HG03064 (cell line): ENCODE data around the gene KRT9.
"Not testable (repeated sequence)": the region's sequence is repeated elsewhere in the genome, so short reads cannot be mapped to it uniquely, and the experiment has no call there.

Experiments used
- ATAC-seq: cut with Tn5 transposase; IDR thresholded peaks from one replicate; pipeline ENCODE4 v1.9.1; 2021; ENCODE audit warnings: low read depth; ENCODE audit not compliant: unreplicated experiment

The KRT9 gene, protein sequence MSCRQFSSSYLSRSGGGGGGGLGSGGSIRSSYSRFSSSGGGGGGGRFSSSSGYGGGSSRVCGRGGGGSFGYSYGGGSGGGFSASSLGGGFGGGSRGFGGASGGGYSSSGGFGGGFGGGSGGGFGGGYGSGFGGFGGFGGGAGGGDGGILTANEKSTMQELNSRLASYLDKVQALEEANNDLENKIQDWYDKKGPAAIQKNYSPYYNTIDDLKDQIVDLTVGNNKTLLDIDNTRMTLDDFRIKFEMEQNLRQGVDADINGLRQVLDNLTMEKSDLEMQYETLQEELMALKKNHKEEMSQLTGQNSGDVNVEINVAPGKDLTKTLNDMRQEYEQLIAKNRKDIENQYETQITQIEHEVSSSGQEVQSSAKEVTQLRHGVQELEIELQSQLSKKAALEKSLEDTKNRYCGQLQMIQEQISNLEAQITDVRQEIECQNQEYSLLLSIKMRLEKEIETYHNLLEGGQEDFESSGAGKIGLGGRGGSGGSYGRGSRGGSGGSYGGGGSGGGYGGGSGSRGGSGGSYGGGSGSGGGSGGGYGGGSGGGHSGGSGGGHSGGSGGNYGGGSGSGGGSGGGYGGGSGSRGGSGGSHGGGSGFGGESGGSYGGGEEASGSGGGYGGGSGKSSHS

DNA sequence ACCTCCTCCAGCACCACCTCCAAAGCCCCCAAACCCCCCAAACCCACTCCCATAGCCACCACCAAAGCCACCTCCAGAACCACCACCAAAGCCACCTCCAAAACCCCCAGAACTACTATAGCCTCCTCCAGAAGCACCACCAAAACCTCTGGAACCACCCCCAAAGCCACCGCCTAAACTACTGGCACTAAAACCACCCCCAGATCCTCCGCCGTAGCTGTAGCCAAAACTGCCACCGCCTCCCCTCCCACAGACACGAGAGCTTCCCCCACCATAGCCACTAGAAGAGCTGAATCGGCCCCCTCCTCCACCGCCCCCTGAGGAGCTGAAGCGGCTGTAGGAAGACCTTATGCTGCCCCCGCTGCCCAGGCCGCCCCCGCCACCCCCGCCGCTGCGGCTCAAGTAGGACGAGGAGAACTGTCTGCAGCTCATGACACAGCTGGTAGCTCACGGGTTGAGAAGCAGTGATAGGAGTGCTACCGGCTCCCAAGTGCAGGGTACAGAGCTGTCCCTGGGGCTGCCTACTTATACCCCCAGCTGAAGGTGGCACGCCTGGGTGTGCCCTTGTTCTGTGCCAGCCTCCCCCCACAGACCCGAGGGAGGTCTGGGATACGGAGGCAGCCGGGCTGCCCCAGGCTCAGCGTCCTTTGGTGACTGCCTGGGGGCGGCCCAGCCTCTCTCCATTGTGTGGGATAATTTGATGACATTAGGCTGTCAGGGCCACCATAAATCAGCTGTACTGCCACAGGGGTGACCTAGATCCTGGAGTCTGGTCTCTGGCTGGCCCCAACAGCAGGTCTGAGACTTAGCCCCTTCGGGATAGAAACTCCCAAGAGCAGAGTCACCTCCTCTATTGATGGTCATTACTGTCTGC is at the start of gene KRT9:
Gene KRT9, minus strand, starts transcription at position 499 of the 874 bp plus-strand sequence. Its CDS starts 67 bp downstream, at position 432.
- no peak for ATAC-seq

DNA sequence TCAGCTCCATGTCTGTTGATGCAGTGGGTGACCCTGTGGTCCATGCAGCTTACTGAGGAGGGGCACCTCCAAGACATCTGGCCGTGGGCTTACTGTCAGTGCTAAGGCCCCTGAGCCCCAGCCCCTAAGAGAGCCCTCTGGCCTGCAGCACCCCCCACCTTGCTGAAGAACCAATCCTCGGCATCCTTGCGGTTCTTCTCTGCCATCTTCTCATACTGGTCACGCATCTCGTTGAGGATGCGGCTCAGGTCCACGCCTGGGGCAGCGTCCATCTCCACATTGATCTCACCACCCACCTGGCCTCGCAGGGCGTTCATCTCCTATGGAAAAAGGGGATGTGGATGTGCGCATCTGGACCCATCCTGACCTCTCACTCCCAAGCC is 49.6 kb upstream of the KRT9 start:
- ATAC-seq, result not testable (repeated sequence)

DNA sequence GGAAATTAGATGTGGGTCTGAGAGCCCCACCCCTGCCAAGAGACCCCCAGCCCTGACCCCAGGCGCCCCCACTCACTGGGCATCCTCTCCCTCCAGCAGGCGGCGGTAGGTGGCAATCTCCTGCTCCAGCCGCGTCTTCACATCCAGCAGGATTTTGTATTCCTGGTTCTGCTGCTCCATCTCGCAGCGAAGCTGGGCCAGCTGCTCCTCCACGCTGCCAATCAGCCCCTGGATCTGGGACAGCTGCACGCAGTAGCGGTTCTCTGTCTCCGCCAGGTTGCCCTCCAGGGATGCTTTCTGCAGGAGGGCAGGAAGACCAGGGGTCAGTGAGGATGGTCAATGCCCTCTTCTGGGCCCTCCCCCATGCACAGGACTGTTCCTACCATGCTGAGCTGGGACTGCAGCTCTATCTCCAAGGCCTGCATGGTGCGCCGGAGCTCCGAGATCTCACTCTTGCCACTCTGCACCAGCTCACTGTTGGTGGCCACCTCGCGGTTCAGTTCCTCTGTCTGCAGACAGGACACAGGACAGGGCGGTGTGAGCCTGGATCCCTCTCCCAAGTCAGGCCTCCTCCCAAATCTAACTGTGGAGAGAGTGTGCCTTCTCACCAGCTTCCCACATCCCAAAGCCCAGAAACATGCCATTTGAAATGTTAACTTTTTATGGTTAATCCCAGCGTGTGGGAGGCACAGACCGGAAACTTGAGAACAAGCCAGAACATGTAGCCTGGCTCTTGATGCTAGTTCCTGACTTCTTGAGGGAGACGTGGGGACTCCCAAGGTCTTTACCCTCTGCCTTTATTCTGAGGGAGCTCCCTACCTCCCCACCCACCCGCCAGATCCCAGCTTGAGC is 49.0 kb upstream of the KRT9 start:
- no peak for ATAC-seq

DNA sequence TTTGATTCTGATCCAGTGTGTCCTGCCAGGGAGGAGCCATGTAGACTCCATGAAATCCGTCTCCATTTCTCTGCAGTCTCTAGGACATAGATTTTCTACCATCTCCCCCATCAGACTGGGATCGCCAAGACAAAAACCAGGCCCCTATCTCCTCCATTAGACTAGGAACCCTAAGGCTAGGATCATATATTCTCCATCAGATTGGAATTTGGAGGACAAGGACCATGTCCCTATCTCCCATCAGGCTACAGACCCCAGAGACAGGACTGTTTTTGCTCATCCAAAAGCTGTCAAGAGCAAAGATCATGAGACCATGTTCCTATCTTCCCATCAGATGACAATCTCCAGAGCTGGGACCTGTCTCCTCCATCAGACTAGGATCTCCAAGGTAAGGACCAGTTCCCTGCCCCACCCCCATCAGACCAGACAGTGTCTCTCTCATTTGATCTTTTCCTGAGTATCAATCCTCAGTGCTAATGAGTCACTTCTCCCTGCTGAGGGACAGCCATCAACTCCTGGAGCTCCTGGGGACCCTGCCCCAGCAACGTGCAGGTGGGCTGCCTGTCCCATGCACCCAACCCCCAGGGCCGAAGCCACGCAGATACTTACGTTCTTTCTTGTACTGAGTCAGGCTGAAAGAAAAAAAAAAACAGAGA is 48.2 kb upstream of the KRT9 start:
- ATAC-seq, result not testable (repeated sequence)

DNA sequence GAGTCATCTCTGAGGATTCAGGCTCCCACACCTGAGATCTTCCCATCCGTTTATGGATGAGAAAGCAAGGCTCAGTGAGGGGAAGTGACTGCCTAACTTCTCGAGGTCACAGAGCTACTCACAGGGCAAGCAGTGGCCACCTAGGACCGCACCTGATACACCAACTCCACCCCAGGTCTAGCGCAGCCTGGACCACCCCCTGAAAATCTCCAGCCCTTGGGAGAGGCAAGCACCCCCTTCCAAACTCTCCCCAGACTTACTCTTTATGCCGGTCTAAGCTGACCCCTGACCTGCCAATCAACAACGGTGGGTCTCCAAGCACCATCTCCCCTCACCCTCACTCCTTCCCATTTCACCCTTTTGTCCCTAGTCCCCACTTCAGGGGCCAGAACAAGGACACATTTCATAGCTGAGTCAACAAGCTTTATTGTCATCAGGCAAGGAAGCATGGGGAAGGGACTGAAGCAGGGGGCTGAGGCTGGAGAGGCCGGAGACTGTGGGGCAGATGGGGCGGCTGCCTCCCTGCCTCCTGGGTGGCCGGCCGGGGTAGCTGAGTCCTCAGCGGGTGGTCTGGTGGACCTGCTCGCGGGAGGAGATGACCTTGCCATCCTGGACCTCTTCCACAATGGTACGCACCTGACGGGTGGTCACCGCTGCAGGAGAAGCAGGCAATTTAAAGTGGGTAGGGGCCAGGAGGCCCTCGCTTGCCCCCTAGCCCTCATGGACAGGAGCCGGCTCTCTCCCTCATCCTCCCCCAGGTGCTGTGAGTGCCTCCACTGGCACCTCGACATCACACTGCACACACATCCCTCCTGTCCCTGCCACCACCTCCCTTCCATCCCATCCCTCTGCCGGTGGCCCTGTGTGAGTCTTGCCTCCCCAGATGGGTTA is 47.4 kb upstream of the KRT9 start:
- no peak for ATAC-seq

DNA sequence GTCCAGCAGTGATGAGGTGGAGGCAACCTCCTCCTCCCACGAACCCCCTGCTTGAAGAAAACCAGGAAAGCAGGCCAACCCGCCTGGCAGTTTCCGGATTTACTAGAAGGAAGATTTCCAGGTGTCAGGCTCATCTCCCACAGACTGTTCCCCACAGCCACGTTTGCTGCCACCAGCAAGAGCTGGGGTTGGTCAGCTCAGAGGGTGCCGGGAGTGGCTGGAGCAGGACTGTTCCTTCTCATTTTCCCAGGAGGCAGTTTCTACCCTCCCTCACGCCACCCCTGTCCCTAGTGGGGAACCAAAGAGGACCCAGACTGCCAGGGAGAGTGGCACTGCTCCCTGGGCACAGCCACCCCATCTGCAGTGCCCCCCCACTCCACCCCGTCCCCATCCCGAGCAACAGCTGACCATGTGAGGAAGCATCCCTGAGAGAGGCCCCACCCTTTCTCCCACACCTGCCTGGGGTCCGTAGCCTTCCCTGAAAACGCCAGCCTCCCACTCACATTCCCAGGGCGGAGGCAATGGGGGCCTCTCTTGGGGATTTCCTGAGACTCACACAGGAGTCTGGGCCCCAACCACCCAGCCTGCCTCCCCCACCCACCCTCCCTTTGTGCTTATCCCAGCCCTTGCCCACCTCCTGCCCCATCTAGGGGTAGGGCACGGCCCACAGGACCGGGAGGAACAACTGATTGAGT is 46.6 kb upstream of the KRT9 start:
- ATAC-seq, result no peak

DNA sequence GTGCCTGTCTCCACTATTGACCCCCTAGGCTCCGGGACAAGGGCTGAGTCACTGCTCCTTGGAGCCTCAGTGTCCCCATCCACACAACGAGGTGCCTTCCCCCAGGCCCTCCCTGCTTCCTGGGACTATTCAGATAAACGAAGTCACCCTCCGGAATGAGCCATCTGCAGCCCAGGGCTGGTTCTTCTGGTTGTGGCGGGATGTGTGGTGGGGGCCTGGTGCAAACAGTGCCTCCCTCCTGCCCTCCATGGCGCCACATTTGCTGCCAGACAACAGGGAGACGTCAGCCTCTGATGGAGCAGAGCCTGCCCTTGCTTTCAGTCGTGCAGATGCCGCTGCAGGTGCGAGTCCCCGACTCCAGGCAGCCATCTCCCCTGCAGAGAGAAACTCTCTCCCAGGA is 45.8 kb upstream of the KRT9 start:
- ATAC-seq, result no peak

DNA sequence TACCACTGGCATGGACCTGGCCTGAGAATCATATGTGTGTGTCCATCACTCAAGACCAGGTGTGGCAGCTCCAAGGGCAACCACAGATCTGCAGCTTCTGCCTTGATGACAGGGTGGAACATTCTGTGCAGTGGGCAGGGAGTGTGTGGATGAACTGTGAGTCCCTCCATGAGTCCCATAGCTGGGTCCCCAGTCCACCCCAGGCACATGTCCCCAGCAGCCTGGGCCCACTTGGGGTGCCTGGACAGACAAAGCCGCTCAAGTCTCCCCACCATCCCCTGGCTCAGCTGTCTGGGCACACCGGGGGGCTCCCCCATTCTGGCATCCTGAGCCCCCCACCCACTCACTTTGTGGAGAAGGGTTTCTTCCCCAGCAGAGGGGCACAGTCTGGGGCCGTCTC is 45.3 kb upstream of the KRT9 start:
- no peak for ATAC-seq

DNA sequence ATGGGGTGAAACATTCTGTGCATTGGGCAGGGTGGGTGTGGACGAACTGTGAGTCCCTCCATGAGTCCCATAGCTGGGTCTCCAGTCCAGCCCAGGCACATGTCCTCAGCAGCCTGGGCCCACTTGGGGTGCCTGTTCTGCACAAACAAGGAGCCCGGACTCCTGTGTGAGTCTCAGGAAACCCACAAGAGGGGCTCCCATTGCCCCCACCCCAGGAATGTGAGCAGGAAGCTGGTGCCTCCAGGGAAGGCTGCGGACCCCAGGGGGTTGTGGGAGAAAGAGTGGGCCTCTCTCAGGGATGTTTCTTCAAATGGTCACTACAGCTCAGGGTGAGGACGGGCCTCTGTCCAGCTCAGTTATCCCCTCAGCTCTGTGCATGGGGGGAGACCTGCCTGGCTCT is 44.6 kb upstream of the KRT9 start:
- not testable (repeated sequence) for ATAC-seq

DNA sequence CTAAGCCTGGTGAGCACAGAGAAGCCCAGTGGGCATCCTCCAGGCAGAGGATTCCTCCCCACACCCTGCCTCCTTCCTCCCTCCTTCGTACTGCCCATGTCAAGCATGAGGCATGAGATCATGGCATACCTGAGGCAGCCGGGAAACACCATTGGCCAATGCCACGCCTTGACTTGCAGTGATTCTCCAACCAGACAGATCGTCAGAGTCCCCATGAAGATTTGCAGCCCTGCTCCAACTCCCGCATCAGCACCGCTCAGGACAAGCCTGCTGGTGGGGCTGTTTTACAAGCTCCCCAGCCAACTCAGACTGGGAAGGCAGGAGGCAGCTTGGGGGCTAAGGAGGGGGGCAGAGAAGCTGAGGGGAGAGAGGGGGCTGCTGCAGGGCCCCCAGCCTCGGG is 43.6 kb upstream of the KRT9 start:
- ATAC-seq, result no peak

DNA sequence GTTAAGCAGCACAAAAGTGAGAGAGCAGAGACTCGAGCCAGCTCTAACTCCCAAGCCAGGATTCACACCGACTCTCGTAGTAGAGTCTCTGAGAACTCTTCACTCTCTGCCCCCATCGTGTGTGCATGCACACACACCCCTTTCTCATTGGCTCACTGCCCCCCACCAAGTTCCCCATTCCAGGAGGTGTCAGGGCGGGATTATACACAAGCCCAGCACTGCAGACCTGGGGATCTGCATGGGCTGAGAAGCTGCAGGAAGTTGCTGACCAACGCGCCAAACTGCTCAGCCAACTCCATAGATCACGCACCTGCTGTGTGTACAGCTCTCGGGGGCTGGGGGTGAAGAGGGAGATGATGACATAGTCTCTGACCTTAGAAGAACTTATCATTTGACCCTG is 42.9 kb upstream of the KRT9 start:
- not testable (repeated sequence) for ATAC-seq

DNA sequence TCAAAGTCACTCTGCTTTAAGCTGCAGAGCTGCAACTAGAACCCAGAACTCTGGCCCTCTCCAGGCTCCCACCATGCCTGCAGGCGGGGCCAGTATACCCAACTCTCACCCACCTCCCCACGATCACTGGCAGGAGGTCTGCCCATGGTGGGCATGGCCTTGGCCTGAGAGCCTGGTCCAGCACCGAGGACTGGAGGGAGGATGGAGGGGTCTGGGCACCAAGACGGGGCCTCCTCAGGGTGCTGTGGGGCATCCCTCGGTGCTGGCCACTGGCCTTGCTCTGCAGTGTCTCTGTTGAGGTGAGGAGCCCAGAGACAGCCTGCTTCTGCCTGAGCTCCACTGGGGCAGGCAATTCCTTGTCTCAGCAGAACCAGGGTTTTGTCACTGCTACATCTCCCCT is 42.2 kb upstream of the KRT9 start:
- no peak for ATAC-seq

DNA sequence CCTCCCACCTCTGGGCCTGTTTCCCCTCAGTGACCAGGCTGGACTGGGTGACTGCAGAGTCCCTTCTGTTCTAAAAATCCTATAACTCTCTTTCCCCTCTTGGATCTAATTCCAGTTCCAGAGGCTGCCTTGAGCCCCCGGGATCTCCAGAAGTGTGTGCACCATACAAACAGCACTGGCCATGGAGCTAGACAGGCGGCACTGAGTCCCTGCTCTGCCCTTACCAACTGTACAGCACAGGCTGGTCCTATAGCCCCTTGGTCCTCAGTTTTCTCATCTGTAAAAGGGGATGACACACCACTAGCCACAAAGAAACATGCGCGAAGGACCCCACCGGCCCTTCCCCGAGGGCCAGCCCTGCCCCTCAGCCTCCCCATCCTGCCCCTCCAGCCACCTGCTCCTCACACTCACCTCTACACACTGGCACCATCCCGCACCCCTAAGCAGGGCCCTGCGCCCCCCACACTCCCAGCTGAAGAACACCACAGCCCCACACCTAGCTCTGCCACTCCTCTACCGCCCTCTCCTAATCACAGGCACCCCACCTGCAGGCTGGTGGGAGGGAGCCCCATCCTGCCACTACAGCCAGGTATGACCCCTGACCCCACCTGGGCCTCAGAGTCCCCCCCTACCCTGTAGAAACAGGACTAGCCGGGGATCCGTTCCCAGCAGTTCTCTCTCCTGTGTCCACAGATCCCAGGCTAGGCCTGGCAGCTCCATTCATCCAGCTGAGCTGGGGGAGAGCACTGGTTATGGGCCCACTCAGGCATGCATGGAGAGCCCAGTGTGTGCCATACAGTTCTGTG is 41.6 kb upstream of the KRT9 start:
- ATAC-seq, result no peak

DNA sequence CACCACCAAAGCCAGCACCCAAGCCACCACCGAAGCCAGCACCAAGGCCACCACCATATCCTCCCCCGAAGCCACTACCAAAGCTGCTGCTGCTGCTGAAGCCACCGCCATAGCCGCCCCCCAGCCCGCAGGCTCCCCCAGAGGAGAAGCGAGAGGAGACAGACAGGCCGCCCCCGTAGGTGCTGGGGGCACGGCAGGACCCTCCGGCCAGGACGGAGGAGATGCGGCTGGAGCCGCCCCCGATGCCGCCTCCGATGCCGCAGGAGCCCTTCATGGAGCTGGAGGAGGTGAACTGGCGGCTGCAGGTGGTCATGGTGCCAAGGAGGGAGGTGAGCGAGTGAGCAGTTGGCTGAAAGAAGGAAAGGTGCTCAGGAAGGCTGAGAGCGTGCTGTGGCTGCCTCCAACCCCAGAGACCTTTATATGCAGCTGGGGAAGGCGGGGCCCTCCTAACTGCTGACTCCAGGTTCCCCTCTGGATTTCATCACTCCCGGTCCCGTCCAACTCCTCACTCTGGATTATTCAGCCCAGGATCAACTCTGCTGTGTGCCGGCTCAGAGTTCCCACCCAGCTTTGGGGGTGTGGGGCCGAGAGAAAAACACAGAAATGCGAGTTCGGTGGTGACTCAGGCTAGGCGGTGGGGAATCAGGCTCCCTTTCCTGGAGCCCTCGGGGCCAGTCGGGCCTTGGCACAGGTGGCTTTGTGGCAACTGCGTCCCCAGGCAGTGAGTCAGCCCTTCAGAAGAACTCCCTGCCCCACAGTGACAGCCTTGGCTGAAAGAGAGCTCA is 40.7 kb upstream of the KRT9 start, which contains the start of gene KRT16:
Gene KRT16, minus strand, starts transcription at position 392 of the 785 bp plus-strand sequence. Its CDS starts 79 bp downstream, at position 313.
- ATAC-seq, result not testable (repeated sequence)

DNA sequence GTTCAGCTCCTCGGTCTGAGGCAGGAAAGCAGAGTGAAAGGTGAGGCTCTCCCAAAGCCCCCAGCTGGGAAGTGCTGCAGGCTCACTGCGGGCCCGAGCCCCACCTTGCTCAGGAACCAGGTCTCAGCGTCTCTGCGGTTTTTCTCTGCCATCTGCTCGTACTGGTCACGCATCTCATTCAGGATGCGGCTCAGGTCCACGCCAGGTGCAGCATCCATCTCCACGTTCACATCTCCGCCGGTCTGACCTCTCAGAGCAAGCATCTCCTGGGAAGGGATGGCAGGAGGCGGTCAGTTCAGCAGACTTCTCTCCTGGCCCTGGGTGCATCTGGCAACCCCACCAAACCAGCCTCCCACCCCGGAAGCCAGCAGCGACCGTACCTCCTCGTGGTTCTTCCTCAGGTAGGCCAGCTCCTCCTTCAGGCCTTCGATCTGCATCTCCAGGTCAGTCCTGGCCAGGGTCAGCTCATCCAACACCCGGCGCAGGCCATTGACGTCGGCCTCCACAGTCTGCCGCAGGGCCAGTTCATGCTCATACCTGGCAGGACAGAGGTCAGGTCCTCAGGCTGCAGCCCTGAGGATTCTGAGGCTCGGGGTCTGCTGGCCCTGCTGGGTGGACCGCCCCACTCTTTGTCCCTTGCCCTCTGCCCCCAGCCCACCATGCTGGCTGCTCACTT is 39.2 kb upstream of the KRT9 start:
- no peak for ATAC-seq

DNA sequence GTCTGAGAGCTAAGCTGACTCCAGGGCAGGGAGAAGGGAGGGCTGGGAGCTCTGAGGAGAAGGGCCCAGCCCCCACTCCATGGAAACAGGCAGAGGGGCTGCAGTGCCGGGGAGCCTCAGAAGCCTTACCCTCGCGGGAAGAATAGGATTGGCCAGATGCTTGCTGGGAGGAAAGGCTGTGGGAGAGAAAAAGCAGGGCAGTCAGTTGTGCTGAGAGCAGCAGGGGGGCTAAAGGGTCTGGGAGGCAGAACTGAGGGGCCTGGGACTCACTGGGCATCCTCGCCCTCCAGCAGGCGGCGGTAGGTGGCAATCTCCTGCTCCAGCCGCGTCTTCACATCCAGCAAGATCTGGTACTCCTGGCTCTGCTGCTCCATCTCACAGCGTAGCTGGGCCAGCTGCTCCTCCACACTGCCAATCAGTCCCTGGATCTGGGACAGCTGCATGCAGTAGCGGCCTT is 38.2 kb upstream of the KRT9 start:
- ATAC-seq, result not testable (repeated sequence)
